KMS-11 (cell line): ENCODE measurements around the gene SPINT2.
"Not testable (repeated sequence)": the region's sequence is repeated elsewhere in the genome, so short reads cannot be mapped to it uniquely, and the experiment has no call there.

ENCODE experiments used
- H2AFZ ChIP-seq: fragments of 200-600 bp; sonication (generic); 2 replicates; pipeline ENCODE4 v1.6.1; 2016; ENCODE audit warnings: antibody characterized with exemption, mixed run types, low read depth
- H3K27ac ChIP-seq: fragments of 200-600 bp; sonication (generic); 2 replicates; pipeline ENCODE4 v1.6.1; 2016; ENCODE audit warnings: mild to moderate bottlenecking, mixed run types
- H3K27me3 ChIP-seq: fragments of 200-600 bp; sonication (generic); 2 replicates; pipeline ENCODE4 v1.6.1; 2017; ENCODE audit warnings: mild to moderate bottlenecking, low read depth, mixed run types, moderate library complexity; ENCODE audit not compliant: insufficient read depth
- H3K36me3 ChIP-seq: fragments of 200-600 bp; sonication (generic); 2 replicates; pipeline ENCODE4 v1.6.1; 2017; ENCODE audit warnings: mild to moderate bottlenecking, mixed run types; ENCODE audit not compliant: insufficient read depth
- H3K4me1 ChIP-seq: fragments of 200-600 bp; sonication (generic); 2 replicates; pipeline ENCODE4 v1.6.1; 2016; ENCODE audit warnings: mild to moderate bottlenecking, low read depth, mixed run types; ENCODE audit not compliant: poor library complexity, severe bottlenecking
- H3K4me2 ChIP-seq: fragments of 200-600 bp; sonication (generic); 2 replicates; pipeline ENCODE4 v1.7.0; 2016; ENCODE audit warnings: mild to moderate bottlenecking, mixed run types
- H3K4me3 ChIP-seq: fragments of 200-600 bp; sonication (generic); IDR thresholded peaks from 2 replicates; pipeline ENCODE4 v1.6.1; 2017; ENCODE audit warnings: low read depth, low read length, mixed read lengths; ENCODE audit not compliant: insufficient read depth
- H3K79me2 ChIP-seq: fragments of 200-600 bp; sonication (generic); 2 replicates; pipeline ENCODE4 v1.6.1; 2016; ENCODE audit warnings: low read depth, mixed run types; ENCODE audit not compliant: insufficient read depth
- H3K9ac ChIP-seq: fragments of 200-600 bp; sonication (generic); 2 replicates; pipeline ENCODE4 v1.6.1; 2016; ENCODE audit warnings: mild to moderate bottlenecking, mixed run types
- H4K20me1 ChIP-seq: fragments of 200-600 bp; sonication (generic); 2 replicates; pipeline ENCODE4 v1.6.1; 2016; ENCODE audit warnings: mild to moderate bottlenecking, mixed run types; ENCODE audit not compliant: insufficient read depth
- TF ChIP-seq, protein P1 (sequence below): fragments of 200-600 bp; sonication (generic); conservative IDR thresholded peaks from 2 replicates; pipeline ENCODE4 v1.6.1; 2017; ENCODE audit warnings: low read depth, mild to moderate bottlenecking, antibody characterized with exemption, low read length, moderate library complexity, mixed read lengths

SPINT2 gene

DNA sequence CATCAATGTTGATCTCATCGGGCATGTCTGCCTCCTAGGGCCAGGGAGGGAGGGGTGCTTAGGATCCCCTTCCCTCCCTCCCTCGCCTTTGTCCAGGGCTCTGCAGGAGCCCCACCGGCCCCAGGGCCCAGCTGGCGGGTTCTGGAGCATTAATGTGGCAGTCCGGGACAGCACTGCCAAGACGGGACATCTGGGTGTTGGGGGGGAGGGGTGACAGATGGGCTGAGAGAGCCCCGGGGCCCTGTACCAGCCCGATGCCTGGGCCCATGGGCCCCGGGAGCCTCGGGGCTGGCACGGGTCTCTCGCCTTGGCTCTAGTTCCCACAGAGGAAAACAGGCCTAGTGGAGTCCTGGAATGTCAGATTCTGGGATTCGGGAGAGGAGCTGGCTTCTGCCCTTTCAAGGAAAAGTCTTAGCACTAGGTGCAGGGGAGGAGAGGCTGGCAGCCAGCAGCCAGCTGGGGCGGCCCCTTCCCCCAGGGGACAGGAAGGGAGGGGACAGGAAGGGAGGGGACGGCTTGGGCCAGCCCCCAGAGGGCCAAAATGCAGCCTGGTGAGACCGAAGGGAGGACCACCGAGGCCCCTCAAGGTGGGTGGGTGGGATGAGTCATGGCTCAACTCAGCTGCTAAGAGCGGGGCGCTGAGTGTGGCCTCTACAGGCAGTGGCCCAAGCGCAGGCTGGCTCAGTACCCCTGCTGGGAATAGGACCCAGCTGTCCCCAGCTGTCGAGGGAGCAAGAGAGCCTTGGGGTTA is 11.3 kb upstream of the SPINT2 start:
- H3K27ac ChIP-seq: no peak overlapping the region
- no peak overlapping the region for H3K4me2 ChIP-seq
- no peaks in the 10 kb centered on the region for H3K79me2 ChIP-seq
- TF ChIP-seq, protein P1, sequence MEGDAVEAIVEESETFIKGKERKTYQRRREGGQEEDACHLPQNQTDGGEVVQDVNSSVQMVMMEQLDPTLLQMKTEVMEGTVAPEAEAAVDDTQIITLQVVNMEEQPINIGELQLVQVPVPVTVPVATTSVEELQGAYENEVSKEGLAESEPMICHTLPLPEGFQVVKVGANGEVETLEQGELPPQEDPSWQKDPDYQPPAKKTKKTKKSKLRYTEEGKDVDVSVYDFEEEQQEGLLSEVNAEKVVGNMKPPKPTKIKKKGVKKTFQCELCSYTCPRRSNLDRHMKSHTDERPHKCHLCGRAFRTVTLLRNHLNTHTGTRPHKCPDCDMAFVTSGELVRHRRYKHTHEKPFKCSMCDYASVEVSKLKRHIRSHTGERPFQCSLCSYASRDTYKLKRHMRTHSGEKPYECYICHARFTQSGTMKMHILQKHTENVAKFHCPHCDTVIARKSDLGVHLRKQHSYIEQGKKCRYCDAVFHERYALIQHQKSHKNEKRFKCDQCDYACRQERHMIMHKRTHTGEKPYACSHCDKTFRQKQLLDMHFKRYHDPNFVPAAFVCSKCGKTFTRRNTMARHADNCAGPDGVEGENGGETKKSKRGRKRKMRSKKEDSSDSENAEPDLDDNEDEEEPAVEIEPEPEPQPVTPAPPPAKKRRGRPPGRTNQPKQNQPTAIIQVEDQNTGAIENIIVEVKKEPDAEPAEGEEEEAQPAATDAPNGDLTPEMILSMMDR: no peak
- H4K20me1 ChIP-seq: no peaks in the 10 kb centered on the region
- H2AFZ ChIP-seq: no peak overlapping the region
- no peak overlapping the region for H3K4me3 ChIP-seq
- H3K4me1 ChIP-seq: no peaks in the 10 kb centered on the region
- H3K9ac ChIP-seq: no peak overlapping the region
- H3K36me3 ChIP-seq: no peaks in the 10 kb centered on the region
- peaks cover 3% of the 10 kb centered on the region; the same call in 1 of the 2 replicates for H3K27me3 ChIP-seq

DNA sequence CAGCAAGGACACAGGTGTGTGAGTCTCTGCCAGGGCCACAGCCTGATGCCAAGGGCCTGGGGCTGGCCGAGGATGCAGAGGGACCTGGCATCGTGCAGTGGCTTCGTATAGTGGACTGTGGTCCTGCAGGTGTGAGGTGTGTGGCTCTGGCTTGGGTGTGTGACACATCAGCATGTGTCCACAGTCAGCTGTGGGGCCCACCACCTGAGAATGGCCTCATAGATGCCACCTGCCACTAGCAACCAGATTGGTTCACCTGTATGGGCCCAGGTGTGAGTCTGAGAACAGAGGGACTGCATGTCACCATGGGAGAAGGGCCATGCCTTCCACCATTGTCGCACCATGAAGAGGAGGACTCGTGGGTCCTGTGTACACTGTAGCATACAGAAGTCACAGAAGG is 10.6 kb upstream of the SPINT2 start:
- H3K4me3 ChIP-seq: no peak overlapping the region
- H3K79me2 ChIP-seq: no peaks in the 10 kb centered on the region
- H3K4me2 ChIP-seq: no peak overlapping the region
- H2AFZ ChIP-seq: no peak overlapping the region
- peaks cover 3% of the 10 kb centered on the region; the same call in 1 of the 2 replicates for H3K27me3 ChIP-seq
- no peak overlapping the region for H3K27ac ChIP-seq
- TF ChIP-seq, protein P1: no peak
- H3K36me3 ChIP-seq: no peaks in the 10 kb centered on the region
- no peak overlapping the region for H3K9ac ChIP-seq
- no peaks in the 10 kb centered on the region for H3K4me1 ChIP-seq
- no peaks in the 10 kb centered on the region for H4K20me1 ChIP-seq

DNA sequence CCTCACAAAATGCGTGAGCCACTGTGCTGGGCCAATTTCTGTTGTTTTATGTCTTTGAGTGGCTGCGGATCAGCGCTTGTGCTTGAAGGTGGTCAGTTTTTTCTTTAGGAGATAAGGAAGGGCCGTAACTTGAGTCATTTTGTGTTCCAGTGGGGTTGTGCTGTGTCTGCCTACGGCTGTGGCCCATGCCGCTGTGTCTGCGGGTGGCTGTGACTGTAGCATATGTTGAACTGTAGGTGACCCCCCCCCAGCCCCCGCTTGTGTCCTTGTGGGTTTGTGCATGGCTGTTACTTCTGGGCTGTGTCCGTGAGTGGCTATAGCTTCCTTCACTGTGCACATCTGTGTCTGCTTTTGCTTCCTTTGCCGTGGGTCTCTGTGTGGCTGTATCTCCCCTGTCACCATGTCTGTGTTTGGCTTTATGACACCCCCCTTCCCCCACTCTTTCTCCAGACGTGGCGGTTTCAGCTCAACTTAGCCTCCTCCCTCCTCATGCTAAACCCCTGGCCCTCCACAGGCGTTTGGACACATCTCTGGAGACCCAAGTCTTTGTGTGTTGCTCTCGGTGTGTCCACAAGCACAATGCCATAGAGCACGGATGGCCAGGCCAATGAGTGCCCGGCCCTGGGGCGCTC is 8.9 kb upstream of the SPINT2 start:
- TF ChIP-seq, protein P1: no peak
- Histone ChIP-seq H3K27ac (no peak overlapping the region), H3K4me3 (no peak overlapping the region), H3K4me2 (no peak overlapping the region), H2AFZ (no peak overlapping the region), H3K4me1 (no peaks in the 10 kb centered on the region), H3K36me3 (no peaks in the 10 kb centered on the region), H3K27me3 (peaks cover 3% of the 10 kb centered on the region; the same call in 1 of the 2 replicates), H4K20me1 (no peaks in the 10 kb centered on the region), H3K9ac (no peak overlapping the region), H3K79me2 (no peaks in the 10 kb centered on the region)

DNA sequence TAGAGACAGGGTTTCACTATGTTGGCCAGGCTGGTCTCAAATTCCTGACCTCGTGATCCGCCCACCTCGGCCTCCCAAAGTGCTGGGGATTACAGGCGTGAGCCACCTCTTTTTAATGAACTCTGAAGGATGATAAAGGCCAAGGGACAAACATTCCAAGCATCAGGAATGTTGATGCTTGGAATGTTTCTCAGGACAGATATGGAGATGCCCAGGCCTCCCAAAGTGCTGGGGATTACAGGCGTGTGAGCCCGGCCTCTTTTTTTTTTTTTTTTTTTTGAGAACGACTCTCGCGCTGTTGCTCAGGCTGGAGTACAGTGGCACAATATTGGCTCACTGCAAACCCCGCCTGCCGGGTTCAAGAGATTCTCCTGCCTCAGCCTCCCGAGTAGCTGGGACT is 2.4 kb upstream of the SPINT2 start:
- not testable (repeated sequence) for H3K9ac ChIP-seq, H3K27me3 ChIP-seq, H3K79me2 ChIP-seq, H3K4me3 ChIP-seq, H3K4me2 ChIP-seq, H3K4me1 ChIP-seq, H3K36me3 ChIP-seq, H3K27ac ChIP-seq, H2AFZ ChIP-seq, H4K20me1 ChIP-seq
